Measurements from ENCODE around the gene CFAP74. TPM values are rescaled to one million over a fixed set of nuclear protein-coding genes. Genes with fewer than 3 reads are reported as not detected.

CFAP74 gene
- total RNA-seq, 1 experiment from 2014 or later = 0.28 TPM

GRCh38 chr1:2045468-2046173 is 42.0 kb upstream of the CFAP74 start:
- Mint-ChIP-seq H3K4me1 (peaks cover 15 to 33% of the 10 kb centered on the region in 2 experiments), H3K27me3 (ENCODE audit: low read depth) (peaks cover 20% of the 10 kb centered on the region), H3K4me3 (peak overlapping the region in 1 of 2 experiments; percentile 47; a peak in 1 of 5 replicates), H3K9me3 (peaks cover 0 to 3% of the 10 kb centered on the region in 2 experiments; a peak in 2 of 5 replicates), H3K36me3 (ENCODE audit: insufficient read depth in 1 of 3, low read depth in 3 of 3) (no peaks in the 10 kb centered on the region; a peak in 2 of 7 replicates), H3K27ac (peak overlapping the region in 1 of 3 experiments; percentile 23; a peak in 1 of 7 replicates)
- Histone ChIP-seq H2BK12ac (ENCODE audit: insufficient read length, low read depth, low read length) (no peak overlapping the region), H3K23ac (ENCODE audit: insufficient read length, low read depth, low read length) (no peak overlapping the region), H3K14ac (ENCODE audit: insufficient read depth, low read length) (no peak overlapping the region), H3K9me3 (ENCODE audit: control insufficient read depth, low read depth, low read length) (no peaks in the 10 kb centered on the region), H4K5ac (ENCODE audit: insufficient read length, low read depth, low read length) (no peak overlapping the region), H3K56ac (ENCODE audit: insufficient read length, low read depth, low read length) (no peak overlapping the region), H4K20me1 (ENCODE audit: control insufficient read depth, insufficient read depth, insufficient read length) (no peaks in the 10 kb centered on the region), H3K4ac (ENCODE audit: low read depth, low read length) (no peak overlapping the region), H2BK5ac (ENCODE audit: insufficient read length, low read length) (no peak overlapping the region), H3K4me1 (ENCODE audit: insufficient read depth, low read length) (no peaks in the 10 kb centered on the region), H3K79me1 (ENCODE audit: insufficient read depth, low read depth, low read length, poor library complexity, severe bottlenecking) (no peaks in the 10 kb centered on the region), H3K27me3 (ENCODE audit: insufficient read depth, low read length) (no peaks in the 10 kb centered on the region), H2BK120ac (ENCODE audit: low read depth, low read length, poor library complexity, severe bottlenecking) (no peak overlapping the region), H4K91ac (ENCODE audit: insufficient read length, low read depth, low read length) (no peak overlapping the region), H3K27ac (ENCODE audit: insufficient read length, low read depth, low read length) (no peak overlapping the region), H2BK15ac (ENCODE audit: low read depth, low read length) (no peak overlapping the region), H3K18ac (ENCODE audit: insufficient read length, low read depth, low read length) (no peak overlapping the region), H3K4me2 (ENCODE audit: insufficient read depth, insufficient read length, low read length) (no peak overlapping the region), H3K9ac (ENCODE audit: extremely low read depth, insufficient read length, low read length) (no peak overlapping the region), H2AK5ac (ENCODE audit: insufficient read length, low read length) (no peak overlapping the region), H3T11ph (ENCODE audit: low read length) (no peak overlapping the region), H3K23me2 (ENCODE audit: insufficient read length, low read depth, low read length, poor library complexity, severe bottlenecking) (peaks cover 3% of the 10 kb centered on the region), H2AFZ (ENCODE audit: low read length) (no peak overlapping the region), H4K8ac (replicated peaks; ENCODE audit: insufficient read length, low read depth, low read length) (no peak overlapping the region), H3K79me2 (ENCODE audit: insufficient read depth, low read length) (no peaks in the 10 kb centered on the region), H2BK20ac (ENCODE audit: low read depth, low read length, poor library complexity, severe bottlenecking) (no peak overlapping the region)
- WGBS (ENCODE audit: extremely low coverage, insufficient read length, low lambda C conversion rate) = no CpG with 5 or more reads among the region's 15 CpGs
- TF ChIP-seq CTCF (conservative IDR thresholded peaks at IDR 0.05) = no peak
- no peak for DNase-seq
